ENCODE results near the gene FUOM. TPM values are rescaled to one million over a fixed set of nuclear protein-coding genes. Genes with fewer than 3 reads are reported as not detected.

The FUOM gene
- total RNA-seq, 1 experiment from 2014 or later, result 41.8 TPM

GRCh38 chr10:133325440-133326222 lies 32.2 kb downstream of the FUOM start:
- Histone ChIP-seq H3K27ac (ENCODE audit: insufficient read length, low read depth, low read length) (no peak overlapping the region), H4K91ac (ENCODE audit: insufficient read length, low read depth, low read length) (no peak overlapping the region), H3K4me1 (ENCODE audit: insufficient read depth, low read length) (no peaks in the 10 kb centered on the region; the same call in 1 of the 2 replicates), H2AK5ac (ENCODE audit: insufficient read length, low read length) (no peak overlapping the region), H3K79me2 (ENCODE audit: insufficient read depth, low read length) (no peaks in the 10 kb centered on the region), H2BK15ac (ENCODE audit: low read depth, low read length) (no peak overlapping the region; the same call in 1 of the 2 replicates), H3K18ac (ENCODE audit: insufficient read length, low read depth, low read length) (peak overlapping the region; percentile 34), H3K4me2 (ENCODE audit: insufficient read depth, insufficient read length, low read length) (peak overlapping the region; percentile 70), H3K23me2 (ENCODE audit: insufficient read length, low read depth, low read length, poor library complexity, severe bottlenecking) (peaks cover 19% of the 10 kb centered on the region), H2AFZ (ENCODE audit: low read length) (no peak overlapping the region), H2BK5ac (ENCODE audit: insufficient read length, low read length) (no peak overlapping the region), H4K8ac (replicated peaks; ENCODE audit: insufficient read length, low read depth, low read length) (no peak overlapping the region), H3K23ac (ENCODE audit: insufficient read length, low read depth, low read length) (no peak overlapping the region), H3K4ac (ENCODE audit: low read depth, low read length) (no peak overlapping the region), H3K27me3 (ENCODE audit: insufficient read depth, low read length) (peaks cover 13% of the 10 kb centered on the region; the same call in 1 of the 2 replicates), H3K56ac (ENCODE audit: insufficient read length, low read depth, low read length) (no peak overlapping the region), H3K9ac (ENCODE audit: extremely low read depth, insufficient read length, low read length) (no peak overlapping the region), H3K14ac (ENCODE audit: insufficient read depth, low read length) (peak overlapping the region; percentile 90), H2BK120ac (ENCODE audit: low read depth, low read length, poor library complexity, severe bottlenecking) (no peak overlapping the region), H4K5ac (ENCODE audit: insufficient read length, low read depth, low read length) (no peak overlapping the region), H2BK20ac (ENCODE audit: low read depth, low read length, poor library complexity, severe bottlenecking) (no peak overlapping the region), H3T11ph (ENCODE audit: low read length) (no peak overlapping the region), H2BK12ac (ENCODE audit: insufficient read length, low read depth, low read length) (no peak overlapping the region), H4K20me1 (ENCODE audit: control insufficient read depth, insufficient read depth, insufficient read length) (no peaks in the 10 kb centered on the region), H3K79me1 (ENCODE audit: insufficient read depth, low read depth, low read length, poor library complexity, severe bottlenecking) (no peaks in the 10 kb centered on the region), H3K9me3 (ENCODE audit: control insufficient read depth, low read depth, low read length) (no peaks in the 10 kb centered on the region)
- H3K27me3 Mint-ChIP-seq (ENCODE audit: low read depth), result peaks cover 65% of the 10 kb centered on the region
- no peak overlapping the region for H3K27ac Mint-ChIP-seq
- no CpG with 5 or more reads among the region's 91 CpGs for WGBS (ENCODE audit: extremely low coverage, insufficient read length, low lambda C conversion rate)
- H3K4me1 Mint-ChIP-seq, result peaks cover 14 to 28% of the 10 kb centered on the region in 2 experiments
- TF ChIP-seq, protein P1, sequence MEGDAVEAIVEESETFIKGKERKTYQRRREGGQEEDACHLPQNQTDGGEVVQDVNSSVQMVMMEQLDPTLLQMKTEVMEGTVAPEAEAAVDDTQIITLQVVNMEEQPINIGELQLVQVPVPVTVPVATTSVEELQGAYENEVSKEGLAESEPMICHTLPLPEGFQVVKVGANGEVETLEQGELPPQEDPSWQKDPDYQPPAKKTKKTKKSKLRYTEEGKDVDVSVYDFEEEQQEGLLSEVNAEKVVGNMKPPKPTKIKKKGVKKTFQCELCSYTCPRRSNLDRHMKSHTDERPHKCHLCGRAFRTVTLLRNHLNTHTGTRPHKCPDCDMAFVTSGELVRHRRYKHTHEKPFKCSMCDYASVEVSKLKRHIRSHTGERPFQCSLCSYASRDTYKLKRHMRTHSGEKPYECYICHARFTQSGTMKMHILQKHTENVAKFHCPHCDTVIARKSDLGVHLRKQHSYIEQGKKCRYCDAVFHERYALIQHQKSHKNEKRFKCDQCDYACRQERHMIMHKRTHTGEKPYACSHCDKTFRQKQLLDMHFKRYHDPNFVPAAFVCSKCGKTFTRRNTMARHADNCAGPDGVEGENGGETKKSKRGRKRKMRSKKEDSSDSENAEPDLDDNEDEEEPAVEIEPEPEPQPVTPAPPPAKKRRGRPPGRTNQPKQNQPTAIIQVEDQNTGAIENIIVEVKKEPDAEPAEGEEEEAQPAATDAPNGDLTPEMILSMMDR (conservative IDR thresholded peaks at IDR 0.05), result no peak
- no peak for DNase-seq
- H3K9me3 Mint-ChIP-seq, result 0 out of 5 replicates have a peak, but pooled peaks cover 0 to 2% of the 10 kb centered on the region in 2 experiments
- H3K36me3 Mint-ChIP-seq (ENCODE audit: insufficient read depth in 1 of 3, low read depth in 3 of 3), result no peaks in the 10 kb centered on the region; a peak in 1 of 7 replicates
- H3K4me3 Mint-ChIP-seq, result peak overlapping the region; percentile 69 to 83
